Aorta (tissue), 5 donors: ENCODE data around the gene EFR3B. TPM values are rescaled to one million over a fixed set of nuclear protein-coding genes. Genes with fewer than 3 reads are reported as not detected.

ENCODE experiments used
- ATAC-seq: fragments of 200-7000 bp; cut with Tn5 transposase; one replicate; pipeline ENCODE4 v1.9.1; 2022; ENCODE audit warnings: moderate library complexity; ENCODE audit not compliant: low FRiP score
- DNase-seq, 2 donors: peaks; one replicate each; pipeline ENCODE4 v3.0.0-alpha.2; 2020
- H3K27ac ChIP-seq, 2 donors: one replicate each; pipeline ENCODE4 v1.5.1; 2013; ENCODE audit warnings: low read length in 2 of 2, mild to moderate bottlenecking in 2 of 2, moderate library complexity in 2 of 2, control low read depth in 1 of 2, inconsistent platforms in 1 of 2, low read depth in 1 of 2
- H3K27me3 ChIP-seq, 2 donors: one replicate each; pipeline ENCODE4 v1.6.1; 2013; ENCODE audit warnings: control low read depth in 1 of 2, low read length in 1 of 2, mild to moderate bottlenecking in 1 of 2, moderate library complexity in 1 of 2; ENCODE audit not compliant: insufficient read depth in 2 of 2, control insufficient read depth in 1 of 2
- H3K36me3 ChIP-seq, 2 donors: one replicate each; pipeline ENCODE4 v1.6.1; 2013; ENCODE audit warnings: control low read depth in 1 of 2, low read length in 1 of 2, mild to moderate bottlenecking in 1 of 2; ENCODE audit not compliant: insufficient read depth in 2 of 2, control insufficient read depth in 1 of 2
- H3K4me1 ChIP-seq, 2 donors: one replicate each; pipeline ENCODE4 v1.6.1; 2013; ENCODE audit warnings: low read length in 2 of 2, control low read depth in 1 of 2, mild to moderate bottlenecking in 1 of 2, moderate library complexity in 1 of 2; ENCODE audit not compliant: insufficient read depth in 2 of 2, control insufficient read depth in 1 of 2
- H3K4me3 ChIP-seq, 2 donors: one replicate each; pipeline ENCODE4 v1.5.1; 2013; ENCODE audit warnings: low read length in 2 of 2, control low read depth in 1 of 2, mild to moderate bottlenecking in 1 of 2
- H3K9me3 ChIP-seq: one replicate; pipeline ENCODE4 v1.6.1; 2013; ENCODE audit warnings: mild to moderate bottlenecking, low read length; ENCODE audit not compliant: control insufficient read depth
- WGBS, 2 donors: extraction: QIAGEN DNeasy Blood & Tissue Kit; methylation state at CpG; one replicate each; pipeline ENCODE4 v1.1.7; 2013; 5-methylcytosine and 5-hydroxymethylcytosine counted together
- intact Hi-C, 2 donors: fragments of 100-400 bp; cut with DNase I; formaldehyde crosslinking; loops; one replicate each; pipeline versions ENCODE4 v1.14.2 to v1.15.0; 2022
- polyA plus RNA-seq, 2 donors: library from polyadenylated mRNA; stranded (reverse); fragments of 200-250 nt; gene quantifications; one replicate each; pipeline ENCODE4 v1.2.3, GENCODE V29; 2013
- total RNA-seq, 2 donors: library from RNA; stranded (reverse); fragmentation: NEBNext Ultra II Directional; extraction: Animal tissue kit (Norgen Biotek cat#: 25700); gene quantifications; one replicate each; pipeline ENCODE4 v1.2.1, GENCODE V29; 2021
- donor health status: healthy with polysubstance abuse.
- donor health status: Bipolar disorder and iron deficiency.
- donor health status: DM: no; HTN: no; CAD: no.
- donor health status: DM: no; HTN: no; CAD: no.
- donor health status: DM: yes; HTN: yes; CAD: no.

Gene EFR3B
- total and polyA plus RNA-seq, 4 donors: 0.36 to 1.3 (median 0.88) TPM

- intact Hi-C loops: loop anchor here (5.0 kb wide), 2 partner anchors 70 to 90 kb away; partner anchors contain the start of gene DNAJC27 (in 1 of the 2)
- DNase-seq: peak; percentile 59 to 83
- peak; percentile 67 for ATAC-seq
- Histone ChIP-seq H3K27ac (peak overlapping the region in 1 of 2 donors; percentile 1), H3K4me3 (peak overlapping the region; percentile 42 to 57), H3K27me3 (no peaks in the 10 kb centered on the region), H3K36me3 (no peaks in the 10 kb centered on the region), H3K9me3 (no peaks in the 10 kb centered on the region), H3K4me1 (no peaks in the 10 kb centered on the region)
- 0 to 1% methylated on average over 59 to 76 of the region's 76 CpGs for WGBS, 2 donors
Observed at GRCh38 chr2:25042321-25043240, 705 bp downstream of the EFR3B start.

- DNase-seq (peak; percentile 51 to 74), ATAC-seq (no peak)
- H3K4me1 ChIP-seq: no peaks in the 10 kb centered on the region
- no peak overlapping the region for H3K4me3 ChIP-seq
- H3K27ac ChIP-seq: no peak overlapping the region
- no peaks in the 10 kb centered on the region for H3K9me3 ChIP-seq
- 10 to 14% methylated on average over 8 of the region's 8 CpGs for WGBS, 2 donors
- H3K36me3 ChIP-seq: no peaks in the 10 kb centered on the region
- intact Hi-C loops: loop anchor here (5.0 kb wide), 2 partner anchors 71 to 89 kb away; partner anchors contain the start of gene DNAJC27 (in 1 of the 2)
- H3K27me3 ChIP-seq: no peaks in the 10 kb centered on the region
Observed at GRCh38 chr2:25043241-25043867, 1.5 kb downstream of the EFR3B start.

GRCh38 chr2:25044011-25044410 lies 2.1 kb downstream of the EFR3B start:
- Histone ChIP-seq H3K4me3 (no peak overlapping the region), H3K4me1 (no peaks in the 10 kb centered on the region), H3K36me3 (no peaks in the 10 kb centered on the region), H3K27ac (no peak overlapping the region), H3K27me3 (no peaks in the 10 kb centered on the region), H3K9me3 (no peaks in the 10 kb centered on the region)
- no peak for ATAC-seq
- WGBS, 2 donors: 90 to 96% methylated on average over 1 of the region's 1 CpG
- DNase-seq: peak in 1 of 2 donors; percentile 2
- intact Hi-C loops: loop anchor here (5.0 kb wide), 2 partner anchors 72 to 88 kb away; partner anchors contain the start of gene DNAJC27 (in 1 of the 2)

DNA sequence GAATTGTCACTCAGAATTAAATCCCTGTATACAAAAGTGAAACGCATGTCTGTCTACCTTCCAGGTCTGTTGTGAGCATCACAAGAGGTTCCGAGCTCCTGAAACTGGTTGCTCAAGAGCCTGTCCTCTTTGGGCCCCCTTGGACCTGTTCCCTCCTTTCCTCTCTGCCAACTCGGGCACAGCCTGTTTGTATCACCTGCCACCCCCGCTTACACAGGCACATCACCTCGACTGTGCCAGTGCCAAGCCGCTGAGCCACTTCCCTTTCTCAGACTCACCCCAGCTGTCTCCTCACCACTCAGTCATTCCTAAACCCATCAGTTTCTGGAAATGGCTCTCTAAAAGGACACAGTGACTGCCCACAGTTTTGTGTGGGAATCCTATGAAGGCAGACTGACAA lies 3.1 kb downstream of the EFR3B start:
- H3K4me3 ChIP-seq: no peak overlapping the region
- ATAC-seq: no peak
- H3K36me3 ChIP-seq: no peaks in the 10 kb centered on the region
- no peaks in the 10 kb centered on the region for H3K4me1 ChIP-seq
- intact Hi-C loops: loop anchor here (5.0 kb wide), 2 partner anchors 73 to 87 kb away; partner anchors contain the start of gene DNAJC27 (in 1 of the 2)
- WGBS, 2 donors: 89 to 93% methylated on average over 6 of the region's 6 CpGs
- H3K27ac ChIP-seq: no peak overlapping the region
- peak in 1 of 2 donors; percentile 39 for DNase-seq
- H3K27me3 ChIP-seq: no peaks in the 10 kb centered on the region
- no peaks in the 10 kb centered on the region for H3K9me3 ChIP-seq

DNA sequence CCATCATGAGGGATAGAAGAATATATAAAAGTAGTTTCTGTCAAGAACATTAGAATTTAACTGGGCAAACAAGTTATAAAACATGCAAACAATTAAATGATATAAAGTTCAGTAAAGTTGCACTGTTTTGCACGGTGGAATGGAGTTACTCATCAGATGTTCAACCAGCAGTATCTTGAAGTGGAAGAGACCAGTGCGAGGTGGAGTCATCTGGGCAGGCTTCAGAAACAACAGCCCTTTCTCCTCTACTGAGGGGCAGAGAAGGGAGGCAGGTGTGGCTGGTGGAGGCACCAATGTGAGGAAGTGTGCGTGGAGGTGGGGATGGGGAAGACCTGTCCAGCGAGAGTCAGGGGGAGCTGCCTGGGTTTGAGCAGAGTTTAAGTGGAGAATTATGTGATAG lies 7.5 kb downstream of the EFR3B start:
- Histone ChIP-seq H3K4me1 (no peaks in the 10 kb centered on the region), H3K27me3 (no peaks in the 10 kb centered on the region), H3K4me3 (no peak overlapping the region), H3K9me3 (no peaks in the 10 kb centered on the region), H3K27ac (no peak overlapping the region), H3K36me3 (no peaks in the 10 kb centered on the region)
- DNase-seq (no peak), ATAC-seq (no peak)
- intact Hi-C loops: no loop called here
- WGBS, 2 donors: 96 to 98% methylated on average over 4 of the region's 4 CpGs

GRCh38 chr2:25050128-25050527 lies 8.3 kb downstream of the EFR3B start:
- DNase-seq: no peak
- no peaks in the 10 kb centered on the region for H3K36me3 ChIP-seq
- intact Hi-C loops: no loop called here
- no peaks in the 10 kb centered on the region for H3K9me3 ChIP-seq
- no peak overlapping the region for H3K27ac ChIP-seq
- H3K27me3 ChIP-seq: no peaks in the 10 kb centered on the region
- H3K4me3 ChIP-seq: no peak overlapping the region
- ATAC-seq: no peak
- H3K4me1 ChIP-seq: no peaks in the 10 kb centered on the region

- Histone ChIP-seq H3K4me1 (no peaks in the 10 kb centered on the region), H3K9me3 (no peaks in the 10 kb centered on the region), H3K36me3 (no peaks in the 10 kb centered on the region), H3K27me3 (no peaks in the 10 kb centered on the region), H3K27ac (no peak overlapping the region), H3K4me3 (no peak overlapping the region)
- WGBS, 2 donors: 79 to 82% methylated on average over 3 of the region's 3 CpGs
- intact Hi-C loops: no loop called here
- no peak for DNase-seq
- ATAC-seq: no peak
Observed at GRCh38 chr2:25053041-25053440, 11.2 kb downstream of the EFR3B start.

GRCh38 chr2:25054720-25055119 lies 12.8 kb downstream of the EFR3B start:
- intact Hi-C loops: no loop called here
- Histone ChIP-seq H3K4me3 (no peak overlapping the region), H3K4me1 (no peaks in the 10 kb centered on the region), H3K9me3 (no peaks in the 10 kb centered on the region), H3K36me3 (no peaks in the 10 kb centered on the region), H3K27ac (no peak overlapping the region), H3K27me3 (no peaks in the 10 kb centered on the region)
- ATAC-seq (no peak), DNase-seq (peak in 1 of 2 donors; percentile 19)
- 91% methylated on average over 4 of the region's 4 CpGs for WGBS, 2 donors
